Daoy (cell line): ENCODE data around the gene TTC8. TPM values are rescaled to one million over a fixed set of nuclear protein-coding genes. Genes with fewer than 3 reads are reported as not detected.
"Not testable (repeated sequence)": the region's sequence is repeated elsewhere in the genome, so short reads cannot be mapped to it uniquely, and the experiment has no call there.

Experiments
- DNase-seq: peaks from one replicate; pipeline ENCODE4 v3.0.0-alpha.2; 2015; ENCODE audit warnings: low read depth
- total RNA-seq: library from RNA; depleted of rRNA; stranded (reverse); fragments of >200 nt; shearing (Covaris generic); gene quantifications from 2 replicates; pipeline ENCODE4 v1.2.3, GENCODE V29; 2014

Gene TTC8
- total RNA-seq, 1 experiment from 2014 or later: 19.5 TPM

- no peak for DNase-seq
Observed at GRCh38 chr14:88823968-88824313, 510 bp upstream of the TTC8 start.

GRCh38 chr14:88825078-88825458 is 617 bp downstream of the TTC8 start:
- no peak for DNase-seq

- DNase-seq: no peak
Observed at GRCh38 chr14:88825503-88825902, 1.1 kb downstream of the TTC8 start.

- no peak for DNase-seq
Observed at GRCh38 chr14:88829188-88829587, 4.7 kb downstream of the TTC8 start.

GRCh38 chr14:88829685-88830302 is 5.3 kb downstream of the TTC8 start:
- DNase-seq: no peak

GRCh38 chr14:88831284-88831683 is 6.8 kb downstream of the TTC8 start:
- DNase-seq: peak; percentile 57

GRCh38 chr14:88834883-88835431 is 10.5 kb downstream of the TTC8 start:
- DNase-seq: peak; percentile 49

- no peak for DNase-seq
Observed at GRCh38 chr14:88835661-88836060, 11.2 kb downstream of the TTC8 start.

GRCh38 chr14:88837495-88837894 is 13.0 kb downstream of the TTC8 start:
- DNase-seq: no peak

GRCh38 chr14:88838015-88838414 is 13.6 kb downstream of the TTC8 start:
- no peak for DNase-seq

- no peak for DNase-seq
Observed at GRCh38 chr14:88840926-88841325, 16.5 kb downstream of the TTC8 start.

GRCh38 chr14:88841741-88842140 is 17.3 kb downstream of the TTC8 start:
- DNase-seq: no peak

GRCh38 chr14:88842414-88842813 is 18.0 kb downstream of the TTC8 start:
- no peak for DNase-seq

GRCh38 chr14:88844980-88845491 is 20.6 kb downstream of the TTC8 start:
- DNase-seq: no peak

GRCh38 chr14:88848571-88848970 is 24.1 kb downstream of the TTC8 start:
- DNase-seq: no peak

- DNase-seq: no peak
Observed at GRCh38 chr14:88849716-88850115, 25.3 kb downstream of the TTC8 start.

GRCh38 chr14:88851587-88851986 is 27.1 kb downstream of the TTC8 start:
- DNase-seq: no peak

- no peak for DNase-seq
Observed at GRCh38 chr14:88852632-88853031, 28.2 kb downstream of the TTC8 start.

- no peak for DNase-seq
Observed at GRCh38 chr14:88853129-88853528, 28.7 kb downstream of the TTC8 start.

GRCh38 chr14:88856786-88857366 is 32.4 kb downstream of the TTC8 start:
- no peak for DNase-seq

GRCh38 chr14:88857861-88858260 is 33.4 kb downstream of the TTC8 start:
- DNase-seq: not testable (repeated sequence)

- not testable (repeated sequence) for DNase-seq
Observed at GRCh38 chr14:88859118-88859517, 34.7 kb downstream of the TTC8 start.

GRCh38 chr14:88863167-88863566 is 38.7 kb downstream of the TTC8 start:
- DNase-seq: no peak

GRCh38 chr14:88864198-88864597 is 39.7 kb downstream of the TTC8 start:
- no peak for DNase-seq
